HEK293 (cell line): ENCODE results near the gene SLX1A.

ENCODE experiments used
- BCL11A ChIP-seq: fragments of 450-650 bp; formaldehyde crosslinking; IDR thresholded peaks from 2 replicates; pipeline ENCODE4 v1.5.1; 2016; ENCODE audit warnings: low read depth, missing biosample characterization, missing genetic modification characterization
- YY1 ChIP-seq: fragments of 450-650 bp; formaldehyde crosslinking; IDR thresholded peaks from 2 replicates; pipeline ENCODE4 v1.5.1; 2018; ENCODE audit warnings: missing biosample characterization, missing genetic modification characterization
- ZBTB8A ChIP-seq: fragments of 450-650 bp; formaldehyde crosslinking; IDR thresholded peaks from 2 replicates; pipeline ENCODE4 v1.5.1; 2016; ENCODE audit warnings: missing biosample characterization, missing genetic modification characterization
- ZFP41 ChIP-seq: fragments of 450-650 bp; formaldehyde crosslinking; IDR thresholded peaks from 2 replicates; pipeline ENCODE4 v1.5.1; 2016; ENCODE audit warnings: missing biosample characterization, missing genetic modification characterization, borderline replicate concordance
- ZNF184 ChIP-seq: fragments of 450-650 bp; IDR thresholded peaks from 2 replicates; pipeline ENCODE4 v1.5.1; 2018; ENCODE audit warnings: missing biosample characterization, mild to moderate bottlenecking, missing genetic modification characterization
- ZNF274 ChIP-seq, 2 experiments: fragments of 200-500 bp in 1 of 2; fragments of 450-650 bp in 1 of 2; sonication (Bioruptor generic) in 1 of 2; formaldehyde crosslinking in 1 of 2; IDR thresholded peaks; 2 replicates each; pipeline versions ENCODE4 v1.5.1 to v1.6.1; 2014 to 2016; ENCODE audit warnings: borderline replicate concordance in 1 of 2, inconsistent platforms in 1 of 2, low read length in 1 of 2, missing biosample characterization in 1 of 2, missing genetic modification characterization in 1 of 2
- ZNF629 ChIP-seq: fragments of 450-650 bp; formaldehyde crosslinking; IDR thresholded peaks from 2 replicates; pipeline ENCODE4 v1.5.1; 2017; ENCODE audit warnings: missing biosample characterization, missing genetic modification characterization
- ZNF664 ChIP-seq: fragments of 450-650 bp; formaldehyde crosslinking; IDR thresholded peaks from 2 replicates; pipeline ENCODE4 v1.5.1; 2016; ENCODE audit warnings: missing biosample characterization, missing genetic modification characterization
- ZNF670 ChIP-seq: fragments of 450-650 bp; formaldehyde crosslinking; IDR thresholded peaks from 2 replicates; pipeline ENCODE4 v1.5.1; 2016; ENCODE audit warnings: missing biosample characterization, missing genetic modification characterization, low read depth
- TF ChIP-seq, protein P1 (sequence below): fragments of 450-650 bp; formaldehyde crosslinking; IDR thresholded peaks from 2 replicates; pipeline ENCODE4 v1.5.1; 2016; ENCODE audit warnings: missing biosample characterization, missing genetic modification characterization
- TF ChIP-seq, protein P2 (sequence below): fragments of 450-650 bp; formaldehyde crosslinking; IDR thresholded peaks from 2 replicates; pipeline ENCODE4 v1.5.1; 2016; ENCODE audit warnings: missing biosample characterization, missing genetic modification characterization, borderline replicate concordance
- TF ChIP-seq, protein P3 (sequence below): fragments of 450-650 bp; formaldehyde crosslinking; IDR thresholded peaks from 2 replicates; pipeline ENCODE4; 2016; ENCODE audit warnings: missing biosample characterization, missing genetic modification characterization
- TF ChIP-seq, protein P4 (sequence below): fragments of 450-650 bp; formaldehyde crosslinking; IDR thresholded peaks from 2 replicates; pipeline ENCODE4 v1.5.1; 2016; ENCODE audit warnings: missing biosample characterization, missing genetic modification characterization
- TF ChIP-seq, protein P5 (sequence below): fragments of 450-650 bp; formaldehyde crosslinking; IDR thresholded peaks from 2 replicates; pipeline ENCODE4 v1.5.1; 2016; ENCODE audit warnings: missing biosample characterization, missing genetic modification characterization

DNA sequence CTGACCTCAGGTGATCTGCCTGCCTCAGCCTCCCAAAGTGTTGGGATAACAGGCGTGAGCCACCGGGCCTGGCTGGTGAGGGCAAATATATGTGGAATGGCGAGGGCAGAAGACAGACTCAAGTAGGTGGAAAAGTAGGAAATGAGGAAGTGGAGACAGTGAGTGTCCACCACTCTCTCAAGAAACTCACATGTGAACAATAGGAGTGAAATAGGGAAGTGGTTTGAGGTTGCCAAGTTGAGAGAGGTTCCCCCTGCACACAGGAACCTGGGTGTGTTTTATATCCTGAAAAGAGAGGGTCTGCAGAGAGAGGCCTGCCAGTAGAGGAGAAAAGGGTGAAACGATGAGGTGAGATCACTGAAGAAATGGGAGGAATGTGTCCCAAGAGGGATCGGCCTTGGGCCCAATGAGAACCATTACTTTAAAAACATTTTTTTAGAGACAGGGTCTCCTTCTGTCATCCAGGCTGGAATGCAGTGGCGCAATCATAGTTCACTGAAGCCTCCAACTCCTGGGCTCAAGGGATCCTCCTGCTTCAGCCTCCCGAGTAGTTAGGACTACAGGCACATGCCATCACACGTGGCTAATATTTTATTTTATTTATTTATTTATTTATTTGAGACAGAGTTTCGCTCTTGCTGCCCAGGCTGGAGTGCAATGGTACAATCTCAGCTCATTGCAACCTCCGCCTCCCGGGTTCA, 27.3 kb upstream of the SLX1A start:
- TF ChIP-seq, protein P1, sequence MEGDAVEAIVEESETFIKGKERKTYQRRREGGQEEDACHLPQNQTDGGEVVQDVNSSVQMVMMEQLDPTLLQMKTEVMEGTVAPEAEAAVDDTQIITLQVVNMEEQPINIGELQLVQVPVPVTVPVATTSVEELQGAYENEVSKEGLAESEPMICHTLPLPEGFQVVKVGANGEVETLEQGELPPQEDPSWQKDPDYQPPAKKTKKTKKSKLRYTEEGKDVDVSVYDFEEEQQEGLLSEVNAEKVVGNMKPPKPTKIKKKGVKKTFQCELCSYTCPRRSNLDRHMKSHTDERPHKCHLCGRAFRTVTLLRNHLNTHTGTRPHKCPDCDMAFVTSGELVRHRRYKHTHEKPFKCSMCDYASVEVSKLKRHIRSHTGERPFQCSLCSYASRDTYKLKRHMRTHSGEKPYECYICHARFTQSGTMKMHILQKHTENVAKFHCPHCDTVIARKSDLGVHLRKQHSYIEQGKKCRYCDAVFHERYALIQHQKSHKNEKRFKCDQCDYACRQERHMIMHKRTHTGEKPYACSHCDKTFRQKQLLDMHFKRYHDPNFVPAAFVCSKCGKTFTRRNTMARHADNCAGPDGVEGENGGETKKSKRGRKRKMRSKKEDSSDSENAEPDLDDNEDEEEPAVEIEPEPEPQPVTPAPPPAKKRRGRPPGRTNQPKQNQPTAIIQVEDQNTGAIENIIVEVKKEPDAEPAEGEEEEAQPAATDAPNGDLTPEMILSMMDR (tag by site-specific recombination), result no peak
- no peak for TF ChIP-seq ZNF274 (IDR thresholded peaks at IDR 0.05; ENCODE audit: low read length)
- TF ChIP-seq ZNF274 (tag by site-specific recombination; IDR thresholded peaks at IDR 0.05; ENCODE audit: borderline replicate concordance), result no peak
- no peak for TF ChIP-seq ZBTB8A (tag by site-specific recombination)
- no peak for TF ChIP-seq ZNF670 (tag by site-specific recombination)
- TF ChIP-seq, protein P2, sequence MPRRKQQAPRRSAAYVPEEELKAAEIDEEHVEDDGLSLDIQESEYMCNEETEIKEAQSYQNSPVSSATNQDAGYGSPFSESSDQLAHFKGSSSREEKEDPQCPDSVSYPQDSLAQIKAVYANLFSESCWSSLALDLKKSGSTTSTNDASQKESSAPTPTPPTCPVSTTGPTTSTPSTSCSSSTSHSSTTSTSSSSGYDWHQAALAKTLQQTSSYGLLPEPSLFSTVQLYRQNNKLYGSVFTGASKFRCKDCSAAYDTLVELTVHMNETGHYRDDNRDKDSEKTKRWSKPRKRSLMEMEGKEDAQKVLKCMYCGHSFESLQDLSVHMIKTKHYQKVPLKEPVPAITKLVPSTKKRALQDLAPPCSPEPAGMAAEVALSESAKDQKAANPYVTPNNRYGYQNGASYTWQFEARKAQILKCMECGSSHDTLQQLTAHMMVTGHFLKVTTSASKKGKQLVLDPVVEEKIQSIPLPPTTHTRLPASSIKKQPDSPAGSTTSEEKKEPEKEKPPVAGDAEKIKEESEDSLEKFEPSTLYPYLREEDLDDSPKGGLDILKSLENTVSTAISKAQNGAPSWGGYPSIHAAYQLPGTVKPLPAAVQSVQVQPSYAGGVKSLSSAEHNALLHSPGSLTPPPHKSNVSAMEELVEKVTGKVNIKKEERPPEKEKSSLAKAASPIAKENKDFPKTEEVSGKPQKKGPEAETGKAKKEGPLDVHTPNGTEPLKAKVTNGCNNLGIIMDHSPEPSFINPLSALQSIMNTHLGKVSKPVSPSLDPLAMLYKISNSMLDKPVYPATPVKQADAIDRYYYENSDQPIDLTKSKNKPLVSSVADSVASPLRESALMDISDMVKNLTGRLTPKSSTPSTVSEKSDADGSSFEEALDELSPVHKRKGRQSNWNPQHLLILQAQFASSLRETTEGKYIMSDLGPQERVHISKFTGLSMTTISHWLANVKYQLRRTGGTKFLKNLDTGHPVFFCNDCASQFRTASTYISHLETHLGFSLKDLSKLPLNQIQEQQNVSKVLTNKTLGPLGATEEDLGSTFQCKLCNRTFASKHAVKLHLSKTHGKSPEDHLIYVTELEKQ (tag by site-specific recombination), result no peak
- no peak for TF ChIP-seq ZNF664 (tag by site-specific recombination)
- TF ChIP-seq, protein P3, sequence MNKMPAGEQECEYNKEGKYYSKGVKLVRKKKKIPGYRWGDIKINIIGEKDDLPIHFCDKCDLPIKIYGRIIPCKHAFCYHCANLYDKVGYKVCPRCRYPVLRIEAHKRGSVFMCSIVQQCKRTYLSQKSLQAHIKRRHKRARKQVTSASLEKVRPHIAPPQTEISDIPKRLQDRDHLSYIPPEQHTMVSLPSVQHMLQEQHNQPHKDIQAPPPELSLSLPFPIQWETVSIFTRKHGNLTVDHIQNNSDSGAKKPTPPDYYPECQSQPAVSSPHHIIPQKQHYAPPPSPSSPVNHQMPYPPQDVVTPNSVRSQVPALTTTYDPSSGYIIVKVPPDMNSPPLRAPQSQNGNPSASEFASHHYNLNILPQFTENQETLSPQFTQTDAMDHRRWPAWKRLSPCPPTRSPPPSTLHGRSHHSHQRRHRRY (tag by site-specific recombination), result no peak
- TF ChIP-seq ZNF629, result no peak
- TF ChIP-seq YY1 (tag by site-specific recombination), result no peak
- TF ChIP-seq, protein P4, sequence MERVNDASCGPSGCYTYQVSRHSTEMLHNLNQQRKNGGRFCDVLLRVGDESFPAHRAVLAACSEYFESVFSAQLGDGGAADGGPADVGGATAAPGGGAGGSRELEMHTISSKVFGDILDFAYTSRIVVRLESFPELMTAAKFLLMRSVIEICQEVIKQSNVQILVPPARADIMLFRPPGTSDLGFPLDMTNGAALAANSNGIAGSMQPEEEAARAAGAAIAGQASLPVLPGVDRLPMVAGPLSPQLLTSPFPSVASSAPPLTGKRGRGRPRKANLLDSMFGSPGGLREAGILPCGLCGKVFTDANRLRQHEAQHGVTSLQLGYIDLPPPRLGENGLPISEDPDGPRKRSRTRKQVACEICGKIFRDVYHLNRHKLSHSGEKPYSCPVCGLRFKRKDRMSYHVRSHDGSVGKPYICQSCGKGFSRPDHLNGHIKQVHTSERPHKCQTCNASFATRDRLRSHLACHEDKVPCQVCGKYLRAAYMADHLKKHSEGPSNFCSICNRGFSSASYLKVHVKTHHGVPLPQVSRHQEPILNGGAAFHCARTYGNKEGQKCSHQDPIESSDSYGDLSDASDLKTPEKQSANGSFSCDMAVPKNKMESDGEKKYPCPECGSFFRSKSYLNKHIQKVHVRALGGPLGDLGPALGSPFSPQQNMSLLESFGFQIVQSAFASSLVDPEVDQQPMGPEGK (tag by site-specific recombination), result no peak
- TF ChIP-seq, protein P5, sequence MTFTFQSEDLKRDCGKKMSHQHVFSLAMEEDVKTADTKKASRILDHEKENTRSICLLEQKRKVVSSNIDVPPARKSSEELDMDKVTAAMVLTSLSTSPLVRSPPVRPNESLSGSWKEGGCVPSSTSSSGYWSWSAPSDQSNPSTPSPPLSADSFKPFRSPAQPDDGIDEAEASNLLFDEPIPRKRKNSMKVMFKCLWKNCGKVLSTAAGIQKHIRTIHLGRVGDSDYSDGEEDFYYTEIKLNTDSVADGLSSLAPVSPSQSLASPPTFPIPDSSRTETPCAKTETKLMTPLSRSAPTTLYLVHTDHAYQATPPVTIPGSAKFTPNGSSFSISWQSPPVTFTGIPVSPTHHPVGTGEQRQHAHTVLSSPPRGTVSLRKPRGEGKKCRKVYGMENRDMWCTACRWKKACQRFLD, result no peak
- no peak for TF ChIP-seq ZNF184
- TF ChIP-seq ZFP41 (tag by site-specific recombination), result no peak
- TF ChIP-seq BCL11A, result no peak
